Activated CD8-positive, alpha-beta memory T cell treated with anti-CD3 and anti-CD28 coated beads, Interleukin-2, amount 10 ng/mL, durations not matched to agents 7 days and 5 days (primary cell): ENCODE data around the gene ZNF740. TPM values are rescaled to one million over a fixed set of nuclear protein-coding genes. Genes with fewer than 3 reads are reported as not detected.
A peak's percentile ranks its signal among the peaks of the same experiment; 100 is the strongest.
"Not testable (repeated sequence)": the region's sequence is repeated elsewhere in the genome, so short reads cannot be mapped to it uniquely, and the experiment has no call there.

Source experiments
- ATAC-seq: fragments of 150-1000 bp; cut with Tn5 transposase; one replicate; pipeline ENCODE4 v1.10.0; 2021; ENCODE audit warnings: moderate library complexity
- CTCF ChIA-PET: fragments of 350-600 bp; sonication (Branson Sonifier 250); formaldehyde crosslinking; loops from one replicate; lab custom pipeline; 2021; ENCODE audit warnings: antibody characterized with exemption; lab: Charles Lee
- DNase-seq: peaks from one replicate; pipeline ENCODE4 v3.0.0-alpha.2; 2020
- H3K27ac Mint-ChIP-seq: one replicate; pipeline ENCODE4 v1.8.0; 2021; ENCODE audit warnings: mild to moderate bottlenecking, mixed read lengths
- H3K27me3 Mint-ChIP-seq: one replicate; pipeline ENCODE4 v1.8.0; 2021; ENCODE audit warnings: mixed read lengths
- H3K36me3 Mint-ChIP-seq: one replicate; pipeline ENCODE4 v1.8.0; 2021; ENCODE audit warnings: mild to moderate bottlenecking, mixed read lengths
- H3K4me1 Mint-ChIP-seq: one replicate; pipeline ENCODE4 v1.8.0; 2021; ENCODE audit warnings: mixed read lengths
- H3K4me3 Mint-ChIP-seq: one replicate; pipeline ENCODE4 v1.8.0; 2021; ENCODE audit warnings: mild to moderate bottlenecking, moderate library complexity, mixed read lengths
- H3K9me3 Mint-ChIP-seq: one replicate; pipeline ENCODE4 v1.8.0; 2022; ENCODE audit warnings: low read depth, mixed read lengths
- total RNA-seq, 2 experiments: library from RNA; stranded (reverse); gene quantifications; one replicate each; pipeline ENCODE4 v1.2.3, GENCODE V29; 2021

Gene ZNF740
- total RNA-seq, 2 experiments from 2014 or later: 35.8 to 47.0 TPM

- CTCF ChIA-PET: interaction anchor here (0.9 to 15.5 kb wide), 13 partner anchors 9 to 152 kb away, joined by 3 to 164 read pairs (median 9); partner anchors contain the start of genes AAAS, CSAD, ESPL1 and MYG1
- Mint-ChIP-seq H3K9me3 (no peaks in the 10 kb centered on the region), H3K27ac (peak overlapping the region; percentile 94), H3K27me3 (no peaks in the 10 kb centered on the region), H3K4me1 (peaks cover 80% of the 10 kb centered on the region), H3K4me3 (peak overlapping the region; percentile 76), H3K36me3 (peaks cover 70% of the 10 kb centered on the region)
- DNase-seq (peak; percentile 75), ATAC-seq (peak; percentile 35)
Measured at GRCh38 chr12:53200458-53201176, 20.1 kb downstream of the ZNF740 start.

- no peaks in the 10 kb centered on the region for H3K27me3 Mint-ChIP-seq
- peaks cover 70% of the 10 kb centered on the region for H3K36me3 Mint-ChIP-seq
- ATAC-seq (no peak), DNase-seq (no peak)
- H3K4me1 Mint-ChIP-seq: peaks cover 78% of the 10 kb centered on the region
- no peaks in the 10 kb centered on the region for H3K9me3 Mint-ChIP-seq
- peak overlapping the region; percentile 94 for H3K27ac Mint-ChIP-seq
- H3K4me3 Mint-ChIP-seq: peak overlapping the region; percentile 76
- CTCF ChIA-PET: interaction anchor here (0.9 to 15.5 kb wide), 11 partner anchors 9 to 151 kb away, joined by 3 to 164 read pairs (median 13); partner anchors contain the start of genes CSAD, ESPL1, MYG1 and ZNF740
Measured at GRCh38 chr12:53201177-53201541, 20.6 kb downstream of the ZNF740 start.

GRCh38 chr12:53201639-53202038, 21.1 kb downstream of the ZNF740 start:
- Mint-ChIP-seq H3K4me1 (peaks cover 74% of the 10 kb centered on the region), H3K9me3 (no peaks in the 10 kb centered on the region), H3K4me3 (peak overlapping the region; percentile 35), H3K27me3 (no peaks in the 10 kb centered on the region), H3K36me3 (peaks cover 69% of the 10 kb centered on the region), H3K27ac (peak overlapping the region; percentile 76)
- ATAC-seq (no peak), DNase-seq (no peak)
- CTCF ChIA-PET: interaction anchor here (0.9 to 15.5 kb wide), 8 partner anchors 12 to 151 kb away, joined by 3 to 164 read pairs (median 4); partner anchors contain the start of genes ESPL1 and MYG1

GRCh38 chr12:53202316-53202715, 21.8 kb downstream of the ZNF740 start:
- ATAC-seq, H3K9me3 Mint-ChIP-seq, H3K27me3 Mint-ChIP-seq, H3K4me3 Mint-ChIP-seq, DNase-seq: not testable (repeated sequence)
- peaks cover 73% of the 10 kb centered on the region for H3K4me1 Mint-ChIP-seq
- peaks cover 65% of the 10 kb centered on the region for H3K36me3 Mint-ChIP-seq
- CTCF ChIA-PET: interaction anchor here (0.6 to 15.5 kb wide), 9 partner anchors 12 to 150 kb away, joined by 3 to 164 read pairs (median 4); partner anchors contain the start of genes ESPL1 and MYG1
- H3K27ac Mint-ChIP-seq: peak overlapping the region; percentile 35

- H3K9me3 Mint-ChIP-seq: no peaks in the 10 kb centered on the region
Measured at GRCh38 chr12:53204351-53204750, 23.8 kb downstream of the ZNF740 start.

GRCh38 chr12:53205747-53206419, 25.4 kb downstream of the ZNF740 start:
- Mint-ChIP-seq H3K36me3 (peaks cover 53% of the 10 kb centered on the region), H3K4me3 (peak overlapping the region; percentile 91), H3K4me1 (peaks cover 75% of the 10 kb centered on the region)

More at GRCh38 chr12:53204351-53204750, 23.8 kb downstream of the ZNF740 start:
- no peak for DNase-seq
- Mint-ChIP-seq H3K27me3 (no peaks in the 10 kb centered on the region), H3K4me3 (peak overlapping the region; percentile 91), H3K36me3 (peaks cover 57% of the 10 kb centered on the region), H3K27ac (peak overlapping the region; percentile 61), H3K4me1 (peaks cover 76% of the 10 kb centered on the region)
- CTCF ChIA-PET: interaction anchor here (0.7 to 19.8 kb wide), 7 partner anchors 14 to 119 kb away, joined by 3 to 294 read pairs (median 16); partner anchors contain the start of genes AAAS and ESPL1
- no peak for ATAC-seq

GRCh38 chr12:53207042-53207441, 26.5 kb downstream of the ZNF740 start, which contains the start of gene ITGB7:
ITGB7 (minus strand) TSS chr12:53207251; CDS start chr12:53200443, 6,808 bp downstream.
- H3K4me1 Mint-ChIP-seq: peaks cover 69% of the 10 kb centered on the region
- DNase-seq (peak; percentile 92), ATAC-seq (peak; percentile 70)
- H3K9me3 Mint-ChIP-seq: no peaks in the 10 kb centered on the region
- no peaks in the 10 kb centered on the region for H3K27me3 Mint-ChIP-seq
- H3K4me3 Mint-ChIP-seq: peak within 1 kb of the TSS; percentile 91
- H3K36me3 Mint-ChIP-seq: peaks cover 48% of the 10 kb centered on the region
- CTCF ChIA-PET: interaction anchor here (0.7 to 19.8 kb wide), 12 partner anchors 11 to 138 kb away, joined by 3 to 294 read pairs (median 20); partner anchors contain the start of genes AAAS, ESPL1, MYG1 and PFDN5
- H3K27ac Mint-ChIP-seq: peak within 1 kb of the TSS; percentile 89

More at GRCh38 chr12:53205747-53206419, 25.4 kb downstream of the ZNF740 start:
- Mint-ChIP-seq H3K9me3 (no peaks in the 10 kb centered on the region), H3K27ac (peak overlapping the region; percentile 89), H3K27me3 (no peaks in the 10 kb centered on the region)
- DNase-seq (peak; percentile 96), ATAC-seq (peak; percentile 71)
- CTCF ChIA-PET: interaction anchor here (0.9 to 19.8 kb wide), 8 partner anchors 13 to 89 kb away, joined by 3 to 294 read pairs (median 52); partner anchors contain the start of genes ESPL1 and PFDN5

GRCh38 chr12:53208435-53208834, 27.9 kb downstream of the ZNF740 start:
- no peaks in the 10 kb centered on the region for H3K9me3 Mint-ChIP-seq
- H3K27me3 Mint-ChIP-seq: no peaks in the 10 kb centered on the region
- peaks cover 49% of the 10 kb centered on the region for H3K36me3 Mint-ChIP-seq
- CTCF ChIA-PET: interaction anchor here (0.8 to 19.8 kb wide), 15 partner anchors 9 to 114 kb away, joined by 3 to 294 read pairs (median 12); partner anchors contain the start of genes AAAS, CSAD, ESPL1 and MYG1
- DNase-seq (no peak), ATAC-seq (no peak)
- H3K4me1 Mint-ChIP-seq: peaks cover 66% of the 10 kb centered on the region
- H3K27ac Mint-ChIP-seq: peak overlapping the region; percentile 89
- peak overlapping the region; percentile 78 for H3K4me3 Mint-ChIP-seq

GRCh38 chr12:53208877-53209463, 28.4 kb downstream of the ZNF740 start:
- H3K4me1 Mint-ChIP-seq: peaks cover 64% of the 10 kb centered on the region
- H3K36me3 Mint-ChIP-seq: peaks cover 48% of the 10 kb centered on the region
- DNase-seq: peak; percentile 72
- H3K4me3 Mint-ChIP-seq: peak overlapping the region; percentile 78
- CTCF ChIA-PET: interaction anchor here (0.8 to 19.8 kb wide), 16 partner anchors 9 to 113 kb away, joined by 3 to 294 read pairs (median 10); partner anchors contain the start of genes AAAS, CSAD, ESPL1 and PFDN5
- ATAC-seq: peak; percentile 20
- H3K27ac Mint-ChIP-seq: peak overlapping the region; percentile 89
- no peaks in the 10 kb centered on the region for H3K9me3 Mint-ChIP-seq
- H3K27me3 Mint-ChIP-seq: no peaks in the 10 kb centered on the region

GRCh38 chr12:53210843-53211242, 30.3 kb downstream of the ZNF740 start:
- Mint-ChIP-seq H3K9me3 (no peaks in the 10 kb centered on the region), H3K27me3 (no peaks in the 10 kb centered on the region), H3K36me3 (peaks cover 39% of the 10 kb centered on the region), H3K27ac (no peak overlapping the region), H3K4me3 (no peak overlapping the region), H3K4me1 (peaks cover 62% of the 10 kb centered on the region)
- no peak for ATAC-seq
- CTCF ChIA-PET: interaction anchor here (0.9 to 19.8 kb wide), 18 partner anchors 8 to 172 kb away, joined by 3 to 294 read pairs (median 9); partner anchors contain the start of genes AAAS, CSAD, ESPL1 and MYG1
- DNase-seq: no peak

- Mint-ChIP-seq H3K9me3 (no peaks in the 10 kb centered on the region), H3K27ac (peak overlapping the region; percentile 17)
Measured at GRCh38 chr12:53211476-53212381, 31.2 kb downstream of the ZNF740 start.

More at GRCh38 chr12:53211476-53212381, 31.2 kb downstream of the ZNF740 start:
- no peaks in the 10 kb centered on the region for H3K27me3 Mint-ChIP-seq
- DNase-seq (no peak), ATAC-seq (no peak)
- peaks cover 32% of the 10 kb centered on the region for H3K36me3 Mint-ChIP-seq
- H3K4me1 Mint-ChIP-seq: peaks cover 71% of the 10 kb centered on the region
- H3K4me3 Mint-ChIP-seq: no peak overlapping the region
- CTCF ChIA-PET: interaction anchor here (0.6 to 19.8 kb wide), 23 partner anchors 4 to 210 kb away, joined by 3 to 294 read pairs (median 11); partner anchors contain the start of genes AAAS, CSAD, ESPL1 and ITGB7
